Testis (tissue), 3 donors: ENCODE data around the gene CNIH1. TPM values are rescaled to one million over a fixed set of nuclear protein-coding genes. Genes with fewer than 3 reads are reported as not detected.

ENCODE experiments used
- DNase-seq: peaks from one replicate; pipeline ENCODE4 v3.0.0-alpha.2; 2019
- H3K27ac ChIP-seq, 2 donors: fragments of 200-600 bp; sonication (generic); one replicate each; pipeline ENCODE4 v1.5.1; 2019
- H3K27me3 ChIP-seq: fragments of 200-600 bp; sonication (generic); one replicate; pipeline ENCODE4 v1.5.1; 2019
- H3K36me3 ChIP-seq: fragments of 200-600 bp; sonication (generic); one replicate; pipeline ENCODE4 v1.5.1; 2017; ENCODE audit warnings: low read depth; ENCODE audit errors: missing control alignments
- H3K4me1 ChIP-seq: fragments of 200-600 bp; sonication (generic); one replicate; pipeline ENCODE4 v1.5.1; 2019
- H3K4me3 ChIP-seq, 2 donors: fragments of 200-600 bp; sonication (generic); one replicate each; pipeline ENCODE4 v1.5.1; 2017 to 2019
- H3K9me3 ChIP-seq: fragments of 200-600 bp; sonication (generic); one replicate; pipeline ENCODE4 v1.5.1; 2017
- CTCF ChIP-seq, 3 experiments: fragments of 450-650 bp in 2 of 3; fragments of 200-600 bp in 1 of 3; sonication (generic) in 1 of 3; IDR thresholded peaks; one replicate each; pipeline ENCODE4 v1.5.1; 2016 to 2019; ENCODE audit warnings: antibody characterized with exemption in 3 of 3, mild to moderate bottlenecking in 2 of 3, moderate library complexity in 1 of 3
- POLR2A ChIP-seq: fragments of 450-650 bp; IDR thresholded peaks from one replicate; pipeline ENCODE4 v1.6.1; 2017; ENCODE audit warnings: antibody characterized with exemption, mild to moderate bottlenecking, moderate library complexity
- WGBS, 2 donors: methylation state at CpG; one replicate each; pipeline ENCODE4 v1.1.5; 2018; 5-methylcytosine and 5-hydroxymethylcytosine counted together
- intact Hi-C: fragments of 100-400 bp; cut with DNase I; formaldehyde crosslinking; loops from one replicate; pipeline ENCODE4 v1.15.1; 2023; ENCODE audit warnings: low total_unique reads
- polyA plus RNA-seq: library from polyadenylated mRNA; stranded (reverse); fragments of 350-450 nt; fragmentation: Illumina TruSeq; extraction: RNeasy Lipid Tissue Mini Kit (QIAGEN cat#74804); gene quantifications from one replicate; pipeline ENCODE4 v1.2.3, GENCODE V29; 2014; ENCODE audit warnings: low read depth, low replicate concordance; ENCODE audit not compliant: insufficient read depth
- total RNA-seq, 2 donors: library from RNA; depleted of rRNA; stranded (reverse); fragments of >200 nt; gene quantifications; one replicate each; pipeline ENCODE4 v1.2.3, GENCODE V29; 2016

CNIH1 gene
- total and polyA plus RNA-seq, 3 donors from 2014 or later = 44.2 to 157 (median 121) TPM

GRCh38 chr14:54399560-54399959 is 41.6 kb downstream of the CNIH1 start:
- no peak overlapping the region for H3K4me3 ChIP-seq

GRCh38 chr14:54396493-54397335 is 44.5 kb downstream of the CNIH1 start, which contains the start of gene CDKN3:
CDKN3 (plus strand) TSS chr14:54397007; CDS start chr14:54397069, 62 bp downstream.
- WGBS, 2 donors = 1 to 3% methylated on average over 21 to 75 of the region's 76 CpGs
- Histone ChIP-seq H3K27me3 (no peaks in the 10 kb centered on the region), H3K4me1 (no peaks in the 10 kb centered on the region), H3K36me3 (no peaks in the 10 kb centered on the region), H3K4me3 (peak within 1 kb of the TSS; percentile 69 to 71), H3K27ac (no peak within 1 kb of the TSS), H3K9me3 (no peaks in the 10 kb centered on the region)
- intact Hi-C loops = no loop called here
- peak; percentile 99 for DNase-seq
- TF ChIP-seq CTCF (IDR thresholded peaks at IDR 0.05) = peak; percentile 43 to 73 (median 61)
- peak; percentile 19 for TF ChIP-seq POLR2A

More at GRCh38 chr14:54399560-54399959, 41.6 kb downstream of the CNIH1 start:
- DNase-seq = no peak
- no peak overlapping the region for H3K27ac ChIP-seq
- no peaks in the 10 kb centered on the region for H3K9me3 ChIP-seq
- no peak for TF ChIP-seq POLR2A
- TF ChIP-seq CTCF (IDR thresholded peaks at IDR 0.05) = no peak
- no peaks in the 10 kb centered on the region for H3K36me3 ChIP-seq
- no peaks in the 10 kb centered on the region for H3K27me3 ChIP-seq
- H3K4me1 ChIP-seq = no peaks in the 10 kb centered on the region
- 92 to 93% methylated on average over 2 of the region's 2 CpGs for WGBS, 2 donors
- intact Hi-C loops = no loop called here

GRCh38 chr14:54396183-54396492 is 45.0 kb downstream of the CNIH1 start:
- intact Hi-C loops = no loop called here
- no peak overlapping the region for H3K27ac ChIP-seq
- no peaks in the 10 kb centered on the region for H3K27me3 ChIP-seq

GRCh38 chr14:54395716-54396115 is 45.5 kb downstream of the CNIH1 start:
- H3K27me3 ChIP-seq = no peaks in the 10 kb centered on the region
- TF ChIP-seq POLR2A = no peak
- TF ChIP-seq CTCF (IDR thresholded peaks at IDR 0.05) = no peak

More at GRCh38 chr14:54396183-54396492, 45.0 kb downstream of the CNIH1 start:
- Histone ChIP-seq H3K4me3 (peak overlapping the region; percentile 69 to 71), H3K4me1 (no peaks in the 10 kb centered on the region), H3K9me3 (no peaks in the 10 kb centered on the region), H3K36me3 (no peaks in the 10 kb centered on the region)
- DNase-seq = no peak
- TF ChIP-seq CTCF (IDR thresholded peaks at IDR 0.05) (no peak), POLR2A (no peak)
- WGBS, 2 donors = 43 to 61% methylated on average over 9 of the region's 9 CpGs

More at GRCh38 chr14:54395716-54396115, 45.5 kb downstream of the CNIH1 start:
- no peak overlapping the region for H3K27ac ChIP-seq
- intact Hi-C loops = no loop called here
- H3K9me3 ChIP-seq = no peaks in the 10 kb centered on the region
- DNase-seq = no peak
- H3K4me3 ChIP-seq = no peak overlapping the region
- WGBS, 2 donors = 69 to 78% methylated on average over 2 of the region's 2 CpGs
- no peaks in the 10 kb centered on the region for H3K4me1 ChIP-seq
- H3K36me3 ChIP-seq = no peaks in the 10 kb centered on the region
